D721Med (cell line): ENCODE measurements around the gene RAC2.

Experiments used
- DNase-seq: peaks from one replicate; pipeline ENCODE4 v3.0.0; 2011; ENCODE audit warnings: low spot score; ENCODE audit not compliant: insufficient read length
- FAIRE-seq: peaks from 2 replicates; lab custom pipeline; 2011; peaks lifted over from hg19 to GRCh38; lab: Jason Lieb, UNC
- TF ChIP-seq, protein P1 (sequence below): IDR thresholded peaks from 2 replicates; pipeline ENCODE4 v1.5.1; 2012; ENCODE audit warnings: mild to moderate bottlenecking, control low read depth; ENCODE audit not compliant: insufficient read depth; ENCODE audit errors: missing control alignments

Gene RAC2

DNA sequence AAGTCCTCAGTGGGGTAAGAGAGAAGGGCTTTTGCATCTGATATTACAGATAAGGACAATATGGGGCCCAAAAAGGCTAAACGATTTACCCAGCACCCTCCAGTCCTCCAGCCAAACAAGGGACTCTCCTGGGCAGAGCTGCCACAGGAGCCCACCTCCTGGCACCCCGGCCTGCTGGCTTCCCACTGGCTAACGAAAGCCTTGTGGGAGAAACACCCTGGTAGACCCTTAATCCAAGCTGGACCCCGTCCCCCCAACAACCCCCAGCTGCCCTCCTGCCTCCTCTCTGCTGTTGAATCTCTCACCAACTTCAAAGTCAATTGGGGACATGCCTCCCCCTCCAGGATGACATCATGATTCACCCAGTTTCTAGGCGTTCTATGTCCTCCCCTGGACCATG lies 66.8 kb downstream of the RAC2 start:
- FAIRE-seq (no peak), DNase-seq (no peak)
- TF ChIP-seq, protein P1, sequence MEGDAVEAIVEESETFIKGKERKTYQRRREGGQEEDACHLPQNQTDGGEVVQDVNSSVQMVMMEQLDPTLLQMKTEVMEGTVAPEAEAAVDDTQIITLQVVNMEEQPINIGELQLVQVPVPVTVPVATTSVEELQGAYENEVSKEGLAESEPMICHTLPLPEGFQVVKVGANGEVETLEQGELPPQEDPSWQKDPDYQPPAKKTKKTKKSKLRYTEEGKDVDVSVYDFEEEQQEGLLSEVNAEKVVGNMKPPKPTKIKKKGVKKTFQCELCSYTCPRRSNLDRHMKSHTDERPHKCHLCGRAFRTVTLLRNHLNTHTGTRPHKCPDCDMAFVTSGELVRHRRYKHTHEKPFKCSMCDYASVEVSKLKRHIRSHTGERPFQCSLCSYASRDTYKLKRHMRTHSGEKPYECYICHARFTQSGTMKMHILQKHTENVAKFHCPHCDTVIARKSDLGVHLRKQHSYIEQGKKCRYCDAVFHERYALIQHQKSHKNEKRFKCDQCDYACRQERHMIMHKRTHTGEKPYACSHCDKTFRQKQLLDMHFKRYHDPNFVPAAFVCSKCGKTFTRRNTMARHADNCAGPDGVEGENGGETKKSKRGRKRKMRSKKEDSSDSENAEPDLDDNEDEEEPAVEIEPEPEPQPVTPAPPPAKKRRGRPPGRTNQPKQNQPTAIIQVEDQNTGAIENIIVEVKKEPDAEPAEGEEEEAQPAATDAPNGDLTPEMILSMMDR, result no peak

DNA sequence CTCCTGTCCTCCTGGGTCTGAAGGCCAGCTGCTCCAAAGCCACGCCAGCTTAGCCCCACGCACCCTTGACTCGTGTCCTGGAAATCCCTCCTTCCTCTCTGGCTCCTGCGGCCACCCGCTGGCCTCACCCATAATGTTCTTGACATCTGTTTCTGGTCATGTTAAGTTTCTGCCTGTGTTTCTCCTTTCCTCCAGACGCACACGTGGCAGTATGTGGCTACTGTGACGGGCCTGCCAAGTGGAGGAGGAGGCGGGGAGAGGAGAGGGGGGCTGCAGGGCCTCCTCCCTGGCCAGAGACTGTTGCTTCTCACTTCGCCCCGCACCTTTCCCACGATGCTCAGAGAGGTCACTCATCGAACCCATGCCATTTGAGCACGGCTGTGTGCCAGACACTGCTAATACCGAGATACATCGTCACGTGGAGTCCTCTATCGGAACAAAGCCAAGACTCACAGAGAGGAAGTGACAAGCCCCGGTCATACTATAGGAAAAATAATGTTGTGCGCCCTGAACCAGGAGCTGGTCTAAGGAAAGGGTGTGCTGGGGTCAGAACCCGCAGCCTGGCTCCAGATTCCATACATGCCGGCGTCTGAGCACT lies 67.5 kb downstream of the RAC2 start:
- TF ChIP-seq, protein P1, result no peak
- DNase-seq (no peak), FAIRE-seq (no peak)

DNA sequence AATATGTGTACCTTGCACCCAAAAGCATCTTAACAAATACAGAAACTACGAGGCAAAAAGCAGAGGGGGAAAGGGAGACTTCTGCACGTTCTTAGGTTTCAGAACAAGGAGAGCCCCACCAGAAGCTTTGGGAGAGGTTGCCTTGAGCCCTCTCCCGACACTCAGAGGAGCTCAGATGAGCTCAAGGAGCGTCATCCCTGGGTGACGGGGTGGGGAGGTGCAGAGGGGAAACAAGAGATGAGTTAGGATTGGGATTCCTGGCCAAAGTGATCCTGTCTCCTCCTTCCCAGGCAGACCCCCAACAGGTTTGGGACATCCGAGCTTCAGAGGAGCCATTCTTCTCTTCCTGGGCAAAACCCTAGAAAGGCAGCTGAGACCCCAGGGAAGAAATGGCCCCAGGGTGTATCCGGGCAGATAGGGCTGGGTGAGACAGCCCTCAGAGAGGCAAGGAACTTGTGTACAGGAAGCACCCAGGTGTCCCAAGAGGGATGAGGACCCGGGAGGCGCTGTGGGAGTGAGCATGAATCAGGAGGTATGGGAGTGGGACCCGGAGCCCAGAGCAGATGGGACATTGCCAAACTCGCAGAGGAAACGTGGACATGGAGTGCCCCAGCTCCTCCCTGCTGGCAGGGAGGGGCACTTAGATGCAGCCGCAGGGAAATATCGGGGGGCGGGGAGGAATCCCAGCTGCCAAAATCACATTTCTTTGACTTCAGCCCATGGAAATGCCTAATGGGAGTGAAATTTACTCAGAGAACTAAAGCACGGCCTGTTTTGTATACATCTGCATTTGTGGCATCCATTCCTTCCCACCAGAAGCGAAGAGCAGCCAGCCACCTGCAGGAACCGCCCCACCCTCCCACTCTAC lies 68.4 kb downstream of the RAC2 start:
- FAIRE-seq (no peak), DNase-seq (no peak)
- TF ChIP-seq, protein P1, result no peak
